Transverse colon (tissue), 4 donors: ENCODE measurements around the gene FOXI1. TPM values are rescaled to one million over a fixed set of nuclear protein-coding genes. Genes with fewer than 3 reads are reported as not detected.

Experiments used
- DNase-seq: peaks from one replicate; pipeline ENCODE4 v3.0.0-alpha.2; 2019
- H3K27ac ChIP-seq, 4 donors: fragments of 200-600 bp; sonication (generic); 2 replicates each; pipeline ENCODE4 v1.5.1; 2016 to 2018; ENCODE audit warnings: inconsistent platforms in 4 of 4
- H3K27me3 ChIP-seq: fragments of 200-600 bp; sonication (generic); 2 replicates; pipeline ENCODE4 v1.5.1; 2017; ENCODE audit warnings: inconsistent platforms
- H3K36me3 ChIP-seq, 4 donors: fragments of 200-600 bp; sonication (generic); 2 replicates each; pipeline ENCODE4 v1.5.1; 2017 to 2019; ENCODE audit warnings: inconsistent platforms in 4 of 4
- H3K4me1 ChIP-seq, 4 donors: fragments of 200-600 bp; sonication (generic); 2 replicates each; pipeline ENCODE4 v1.5.1; 2017 to 2020; ENCODE audit warnings: inconsistent platforms in 4 of 4
- H3K4me3 ChIP-seq, 4 donors: fragments of 200-600 bp; sonication (generic); 1 replicate in 1 of 4; 2 replicates in 3 of 4; pipeline versions ENCODE4 v1.5.1 to v1.6.1; 2017 to 2019; ENCODE audit warnings: inconsistent platforms in 4 of 4
- H3K9me3 ChIP-seq, 2 donors: fragments of 200-600 bp; sonication (generic); 2 replicates each; pipeline ENCODE4 v1.5.1; 2017 to 2019; ENCODE audit warnings: inconsistent platforms in 2 of 2
- CTCF ChIP-seq, 5 experiments: fragments of 200-600 bp in 3 of 5; fragments of 450-650 bp in 2 of 5; sonication (generic) in 3 of 5; IDR thresholded peaks; 1 replicate in 2 of 5; 2 replicates in 3 of 5; pipeline ENCODE4 v1.5.1; 2016 to 2017; ENCODE audit warnings: antibody characterized with exemption in 5 of 5, inconsistent platforms in 3 of 5, mild to moderate bottlenecking in 2 of 5, moderate library complexity in 1 of 5
- EP300 ChIP-seq: sonication (generic); formaldehyde crosslinking; IDR thresholded peaks from one replicate; pipeline ENCODE4 v1.6.1; 2017; ENCODE audit warnings: antibody characterized with exemption, low read depth
- POLR2A ChIP-seq: fragments of 450-650 bp; IDR thresholded peaks from one replicate; pipeline ENCODE4 v1.6.1; 2016; ENCODE audit warnings: antibody characterized with exemption, mild to moderate bottlenecking, moderate library complexity
- POLR2AphosphoS5 ChIP-seq, 3 donors: sonication (generic); formaldehyde crosslinking; IDR thresholded peaks; one replicate each; pipeline ENCODE4 v1.6.1; 2016; ENCODE audit warnings: antibody characterized with exemption in 3 of 3
- whole genome bisulfite sequencing, 2 donors: methylation state at CpG; one replicate each; pipeline ENCODE4 v1.1.5; 2018; ENCODE audit warnings: low coverage in 1 of 2; 5-methylcytosine and 5-hydroxymethylcytosine counted together
- in situ Hi-C, 4 donors: fragments of 200-750 bp; cut with MboI; loops; one replicate each; pipeline versions ENCODE4 v1.15.0 to v1.15.1; 2017; ENCODE audit warnings: low sequenced_read_pairs in 3 of 4, low pct_ligation_motif_present in 1 of 4, low pct_unique_long_range_greater_than_20kb in 1 of 4
- intact Hi-C: fragments of 100-400 bp; cut with DNase I; formaldehyde crosslinking; loops from one replicate; pipeline ENCODE4 v1.15.1; 2023; ENCODE audit warnings: low total_unique reads
- total RNA-seq, 4 donors: library from RNA; depleted of rRNA; stranded (reverse); fragments of >200 nt; gene quantifications; one replicate each; pipeline ENCODE4 v1.1.0, GENCODE V29; 2016

Gene FOXI1
- total RNA-seq, 4 donors from 2014 or later, result not detected

GRCh38 chr5:170143091-170143490 is 37.4 kb downstream of the FOXI1 start:
- no peaks in the 10 kb centered on the region for H3K4me1 ChIP-seq
- H3K9me3 ChIP-seq, result no peaks in the 10 kb centered on the region
- DNase-seq, result no peak
- in situ Hi-C loops (no loop called here), intact Hi-C loops (no loop called here)
- H3K27ac ChIP-seq, result no peak overlapping the region
- no peaks in the 10 kb centered on the region for H3K27me3 ChIP-seq
- TF ChIP-seq EP300, result no peak
- no peak for TF ChIP-seq POLR2A
- TF ChIP-seq POLR2AphosphoS5 (IDR thresholded peaks at IDR 0.05), result no peak
- no peak for TF ChIP-seq CTCF (IDR thresholded peaks at IDR 0.05)
- WGBS, 2 donors, result 63 to 77% methylated on average over 1 to 7 of the region's 7 CpGs
- no peak overlapping the region for H3K4me3 ChIP-seq
- no peaks in the 10 kb centered on the region for H3K36me3 ChIP-seq

- DNase-seq, result no peak
- WGBS, 2 donors, result 85% methylated on average over 2 of the region's 2 CpGs; no CpG with 5 or more reads in 1 of the 2 donors
- Histone ChIP-seq H3K27me3 (no peaks in the 10 kb centered on the region), H3K27ac (no peak overlapping the region), H3K9me3 (no peaks in the 10 kb centered on the region), H3K4me1 (no peaks in the 10 kb centered on the region), H3K4me3 (no peak overlapping the region), H3K36me3 (no peaks in the 10 kb centered on the region)
- TF ChIP-seq EP300, result no peak
- TF ChIP-seq POLR2AphosphoS5 (IDR thresholded peaks at IDR 0.05), result no peak
- no peak for TF ChIP-seq CTCF (IDR thresholded peaks at IDR 0.05)
- no peak for TF ChIP-seq POLR2A
- in situ Hi-C loops, result no loop called here
- intact Hi-C loops, result no loop called here
These were observed 38.0 kb downstream of the FOXI1 start for GRCh38 chr5:170143710-170144109.

GRCh38 chr5:170144286-170145023 is 38.8 kb downstream of the FOXI1 start:
- H3K4me3 ChIP-seq, result no peak overlapping the region
- 91% methylated on average over 11 of the region's 11 CpGs; no CpG with 5 or more reads in 1 of the 2 donors for WGBS, 2 donors
- no peaks in the 10 kb centered on the region for H3K9me3 ChIP-seq
- H3K36me3 ChIP-seq, result no peaks in the 10 kb centered on the region
- in situ Hi-C loops (no loop called here), intact Hi-C loops (no loop called here)
- H3K27me3 ChIP-seq, result no peaks in the 10 kb centered on the region
- no peak for TF ChIP-seq EP300
- no peak for TF ChIP-seq POLR2A
- TF ChIP-seq CTCF (IDR thresholded peaks at IDR 0.05), result no peak
- no peak for TF ChIP-seq POLR2AphosphoS5 (IDR thresholded peaks at IDR 0.05)
- no peak overlapping the region for H3K27ac ChIP-seq
- DNase-seq, result no peak
- H3K4me1 ChIP-seq, result no peaks in the 10 kb centered on the region

- DNase-seq, result no peak
- WGBS, 2 donors, result 50 to 54% methylated on average over 2 to 4 of the region's 4 CpGs
- Histone ChIP-seq H3K36me3 (no peaks in the 10 kb centered on the region), H3K9me3 (no peaks in the 10 kb centered on the region), H3K4me3 (no peak overlapping the region), H3K4me1 (no peaks in the 10 kb centered on the region), H3K27ac (no peak overlapping the region), H3K27me3 (no peaks in the 10 kb centered on the region)
- TF ChIP-seq POLR2A, result no peak
- no peak for TF ChIP-seq EP300
- intact Hi-C loops, result no loop called here
- in situ Hi-C loops, result no loop called here
These were observed 39.8 kb downstream of the FOXI1 start for GRCh38 chr5:170145462-170145861.
